ENCODE measurements around the gene KIAA1217. TPM values are rescaled to one million over a fixed set of nuclear protein-coding genes. Genes with fewer than 3 reads are reported as not detected.

Gene KIAA1217
- total and polyA plus RNA-seq, 9 of the 15 experiments (the other 6 are each of a cell fraction or from before 2014, with no cell fraction given), result 0.04 TPM; not detected in 8

GRCh38 chr10:24385776-24386175 is 176.8 kb downstream of the KIAA1217 start (continued):
- TF ChIP-seq TFE3 (CRISPR knock-in tag; IDR thresholded peaks at IDR 0.05), result no peak
- TF ChIP-seq ZHX1 (conservative IDR thresholded peaks at IDR 0.05; ENCODE audit: low read length), result no peak
- TF ChIP-seq MECOM (CRISPR knock-in tag; IDR thresholded peaks at IDR 0.05), result no peak
- no peak for TF ChIP-seq HOXB6 (CRISPR knock-in tag; IDR thresholded peaks at IDR 0.05; ENCODE audit: borderline replicate concordance)
- TF ChIP-seq TSC22D4 (tag; IDR thresholded peaks at IDR 0.05), result no peak

GRCh38 chr10:24390146-24390700 is 181.3 kb downstream of the KIAA1217 start:
- intact Hi-C loops (cut with micrococcal nuclease), result loop anchor here (10.0 kb wide), 1 partner anchor 115 kb away; no protein-coding TSS in a partner anchor
- Histone ChIP-seq H3K27ac (ENCODE audit: extremely low read depth, low read depth, low read length) (no peak overlapping the region), H3K9me1 (ENCODE audit: control insufficient read depth, insufficient read depth, low read length) (no peaks in the 10 kb centered on the region), H3K4me1 (replicated peaks in 1 of 2; ENCODE audit: control insufficient read depth in 2 of 2, insufficient read depth in 2 of 2, low read length in 2 of 2) (no peaks in the 10 kb centered on the region), H3K9ac (ENCODE audit: insufficient read depth in 1 of 2, low read depth in 2 of 2, low read length in 2 of 2) (no peak overlapping the region), H2AFZ (ENCODE audit: low read depth, low read length) (no peak overlapping the region), H3K79me2 (ENCODE audit: control insufficient read depth, insufficient read depth, low read length) (no peaks in the 10 kb centered on the region), H3K36me3 (ENCODE audit: control insufficient read depth, insufficient read depth, low read length) (no peaks in the 10 kb centered on the region), H3K27me3 (ENCODE audit: control insufficient read depth in 2 of 2, insufficient read depth in 2 of 2, low read length in 2 of 2) (peaks cover 0 to 6% of the 10 kb centered on the region in 2 experiments; a peak in 2 of 5 replicates), H3K9me3 (replicated peaks; ENCODE audit: control insufficient read depth, insufficient read depth, low read depth, low read length) (no peaks in the 10 kb centered on the region), H3K4me2 (ENCODE audit: insufficient read depth, low read length) (no peak overlapping the region), H3K4me3 (no peak overlapping the region), H4K20me1 (replicated peaks; ENCODE audit: control insufficient read depth, insufficient read depth, low read length) (no peaks in the 10 kb centered on the region)
- no peak for TF ChIP-seq MITF (IDR thresholded peaks at IDR 0.05)
- TF ChIP-seq ZNF316 (IDR thresholded peaks at IDR 0.05), result no peak
- no peak for TF ChIP-seq FOXK2 (conservative IDR thresholded peaks at IDR 0.05 in 1 of 2, IDR thresholded peaks at IDR 0.05 in 1 of 2; ENCODE audit: low read depth in 2 of 2)
- TF ChIP-seq ZNF134 (CRISPR knock-in tag; conservative IDR thresholded peaks at IDR 0.05), result no peak
- TF ChIP-seq GATAD2B (IDR thresholded peaks at IDR 0.05; ENCODE audit: borderline replicate concordance), result no peak
- no peak for TF ChIP-seq ELF1 (tag; IDR thresholded peaks at IDR 0.05)
- TF ChIP-seq FOXM1 (IDR thresholded peaks at IDR 0.05; ENCODE audit: low read depth), result no peak
- TF ChIP-seq FOXM1 (CRISPR knock-in tag; IDR thresholded peaks at IDR 0.05; ENCODE audit: low read depth), result no peak
- TF ChIP-seq CBFA2T2 (conservative IDR thresholded peaks at IDR 0.05), result no peak
- TF ChIP-seq RBFOX2 (IDR thresholded peaks at IDR 0.05; ENCODE audit: low read depth, low read length), result no peak
- no peak for FAIRE-seq
- CTCF ChIA-PET (ENCODE audit: low intra/inter-chr PET ratio), result interaction anchor here (0.5 kb wide), 1 partner anchor 12 kb away, joined by 3 read pairs; no protein-coding TSS in a partner anchor
- in situ Hi-C loops (cut with MboI), result no loop called here
- no peak for ATAC-seq
- no peak for DNase-seq (ENCODE audit: extremely low read depth in 1 of 4, low spot score in 3 of 4)
- 6% methylated on average over 2 of the region's 2 CpGs for WGBS (ENCODE audit: insufficient coverage, low coverage, missing lambda C conversion rate)
- no TSS peak for BruUV-seq (replicated peaks)
- POLR2A ChIA-PET, result no interaction called here
